ENCODE results near the gene SIRT5.
A peak's percentile ranks its signal among the peaks of the same experiment; 100 is the strongest.

SIRT5 gene

GRCh38 chr6:13559968-13560650 lies 14.3 kb upstream of the SIRT5 start:
- no peak overlapping the region for H3K27ac ChIP-seq (ENCODE audit: insufficient read depth in 1 of 2, low read depth in 1 of 2, low read length in 2 of 2, poor library complexity in 1 of 2, severe bottlenecking in 2 of 2)
- no peak for DNase-seq
- H3K27me3 ChIP-seq (replicated peaks in 2 of 5; ENCODE audit: control insufficient read depth in 4 of 5, insufficient read depth in 5 of 5, low read length in 4 of 5), result no peaks in the 10 kb centered on the region
- no peaks in the 10 kb centered on the region for H3K36me3 ChIP-seq (ENCODE audit: control insufficient read depth in 4 of 4, insufficient read depth in 4 of 4, low read length in 3 of 4)
- H3K4me1 ChIP-seq (ENCODE audit: control extremely low read depth in 1 of 4, control insufficient read depth in 4 of 4, insufficient read depth in 4 of 4, low read length in 3 of 4), result peaks cover 0 to 30% (median 2%) of the 10 kb centered on the region in 4 experiments
- no peak overlapping the region for H3K4me3 ChIP-seq (ENCODE audit: control insufficient read depth in 1 of 7, extremely low read depth in 1 of 7, insufficient read depth in 4 of 7, low read depth in 2 of 7, low read length in 6 of 7)
- no peaks in the 10 kb centered on the region for H3K9me3 ChIP-seq (ENCODE audit: control extremely low read depth in 1 of 5, control insufficient read depth in 4 of 5, insufficient read depth in 2 of 5, low read depth in 1 of 5, low read length in 4 of 5)
- CTCF ChIA-PET, result interaction anchor here (1.3 to 5.4 kb wide), 3 partner anchors 8 to 14 kb away, joined by 3 to 44 read pairs (median 5); partner anchors contain the start of gene SIRT5
- POLR2A ChIA-PET, result no interaction called here
- WGBS (ENCODE audit: insufficient coverage), result 88% methylated on average over 1 of the region's 4 CpGs

GRCh38 chr6:13560651-13561044 lies 13.8 kb upstream of the SIRT5 start:
- H3K27ac ChIP-seq (ENCODE audit: insufficient read depth in 1 of 2, low read depth in 1 of 2, low read length in 2 of 2, poor library complexity in 1 of 2, severe bottlenecking in 2 of 2), result no peak overlapping the region
- peaks cover 0 to 30% (median 2%) of the 10 kb centered on the region in 4 experiments for H3K4me1 ChIP-seq (ENCODE audit: control extremely low read depth in 1 of 4, control insufficient read depth in 4 of 4, insufficient read depth in 4 of 4, low read length in 3 of 4)
- 100% methylated on average over 1 of the region's 2 CpGs for WGBS (ENCODE audit: insufficient coverage)
- H3K9me3 ChIP-seq (ENCODE audit: control extremely low read depth in 1 of 5, control insufficient read depth in 4 of 5, insufficient read depth in 2 of 5, low read depth in 1 of 5, low read length in 4 of 5), result no peaks in the 10 kb centered on the region
- DNase-seq, result no peak
- H3K36me3 ChIP-seq (ENCODE audit: control insufficient read depth in 4 of 4, insufficient read depth in 4 of 4, low read length in 3 of 4), result no peaks in the 10 kb centered on the region
- ChIA-PET CTCF (interaction anchor here (0.8 to 5.4 kb wide), 4 partner anchors 8 to 226 kb away, joined by 3 to 44 read pairs (median 4); partner anchors contain the start of gene SIRT5), POLR2A (no interaction called here)
- H3K27me3 ChIP-seq (replicated peaks in 2 of 5; ENCODE audit: control insufficient read depth in 4 of 5, insufficient read depth in 5 of 5, low read length in 4 of 5), result no peaks in the 10 kb centered on the region
- H3K4me3 ChIP-seq (ENCODE audit: control insufficient read depth in 1 of 7, extremely low read depth in 1 of 7, insufficient read depth in 4 of 7, low read depth in 2 of 7, low read length in 6 of 7), result no peak overlapping the region

DNA sequence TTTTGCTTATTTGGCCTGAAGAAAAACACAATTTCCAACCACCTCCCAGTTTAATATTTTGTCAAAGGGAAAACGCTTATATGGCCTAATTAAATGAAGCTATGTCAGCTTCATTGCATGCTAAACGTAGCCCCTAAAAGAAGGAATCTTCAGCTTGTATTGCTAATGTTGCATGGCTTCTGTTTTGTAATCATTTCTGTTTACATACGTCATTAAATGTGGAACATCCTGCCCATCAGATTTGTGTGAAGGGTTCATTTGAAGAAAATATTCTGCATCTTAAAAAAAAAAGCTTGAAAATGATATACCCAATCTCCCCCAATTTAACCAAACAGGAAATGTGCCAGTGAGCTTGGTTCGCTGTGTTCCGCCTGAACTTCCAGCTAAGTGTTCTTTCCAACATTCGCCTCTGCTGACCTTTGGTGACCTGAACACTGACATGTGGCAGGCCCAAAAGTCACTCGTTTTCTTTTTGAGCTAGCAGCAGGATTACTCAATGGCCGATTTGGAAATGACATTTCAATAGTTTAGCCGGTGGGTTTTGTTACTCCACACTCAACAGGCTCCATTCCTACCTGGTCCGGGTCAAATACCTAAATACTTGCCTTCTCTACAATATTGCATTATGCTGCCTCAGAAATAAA lies 12.7 kb upstream of the SIRT5 start:
- H3K27ac ChIP-seq (ENCODE audit: insufficient read depth in 1 of 2, low read depth in 1 of 2, low read length in 2 of 2, poor library complexity in 1 of 2, severe bottlenecking in 2 of 2), result no peak overlapping the region
- H3K9me3 ChIP-seq (ENCODE audit: control extremely low read depth in 1 of 5, control insufficient read depth in 4 of 5, insufficient read depth in 2 of 5, low read depth in 1 of 5, low read length in 4 of 5), result no peaks in the 10 kb centered on the region
- ChIA-PET CTCF (interaction anchor here (0.7 to 5.4 kb wide), 10 partner anchors 9 to 227 kb away, joined by 3 to 44 read pairs (median 3); partner anchors contain the start of gene SIRT5), POLR2A (no interaction called here)
- H3K4me3 ChIP-seq (ENCODE audit: control insufficient read depth in 1 of 7, extremely low read depth in 1 of 7, insufficient read depth in 4 of 7, low read depth in 2 of 7, low read length in 6 of 7), result no peak overlapping the region
- no peaks in the 10 kb centered on the region for H3K27me3 ChIP-seq (replicated peaks in 2 of 5; ENCODE audit: control insufficient read depth in 4 of 5, insufficient read depth in 5 of 5, low read length in 4 of 5)
- peaks cover 0 to 30% (median 2%) of the 10 kb centered on the region in 4 experiments for H3K4me1 ChIP-seq (ENCODE audit: control extremely low read depth in 1 of 4, control insufficient read depth in 4 of 4, insufficient read depth in 4 of 4, low read length in 3 of 4)
- 39% methylated on average over 7 of the region's 10 CpGs for WGBS (ENCODE audit: insufficient coverage)
- DNase-seq, result peak in 2 of 3 donors; percentile 17 to 31
- H3K36me3 ChIP-seq (ENCODE audit: control insufficient read depth in 4 of 4, insufficient read depth in 4 of 4, low read length in 3 of 4), result no peaks in the 10 kb centered on the region

DNA sequence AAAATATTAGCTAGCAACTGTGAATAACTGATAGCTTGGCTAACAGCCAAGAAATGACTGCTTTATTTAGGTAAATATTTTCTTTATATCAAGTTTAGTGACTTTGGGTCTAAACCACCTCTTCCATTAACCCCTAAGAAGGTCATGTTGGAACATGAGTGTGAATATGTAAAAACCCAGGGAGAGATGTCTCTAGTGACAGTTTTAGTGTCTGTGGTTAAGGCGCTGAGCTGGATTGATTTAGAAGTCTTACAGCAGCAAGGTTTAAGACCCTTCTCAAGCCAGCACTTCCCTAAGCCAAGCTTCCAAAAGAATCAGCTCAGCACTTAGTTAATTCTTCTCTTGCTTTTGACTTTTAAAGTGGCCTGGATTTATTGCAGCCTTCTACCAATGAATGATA lies 11.4 kb upstream of the SIRT5 start:
- ChIA-PET POLR2A (no interaction called here), CTCF (interaction anchor here (1.2 to 5.4 kb wide), 4 partner anchors 11 to 28 kb away, joined by 3 to 44 read pairs (median 4); partner anchors contain the start of gene SIRT5)

GRCh38 chr6:13565921-13566320 lies 8.5 kb upstream of the SIRT5 start:
- no peaks in the 10 kb centered on the region for H3K27me3 ChIP-seq (replicated peaks in 2 of 5; ENCODE audit: control insufficient read depth in 4 of 5, insufficient read depth in 5 of 5, low read length in 4 of 5)
- H3K4me3 ChIP-seq (ENCODE audit: control insufficient read depth in 1 of 7, extremely low read depth in 1 of 7, insufficient read depth in 4 of 7, low read depth in 2 of 7, low read length in 6 of 7), result no peak overlapping the region
- H3K9me3 ChIP-seq (ENCODE audit: control extremely low read depth in 1 of 5, control insufficient read depth in 4 of 5, insufficient read depth in 2 of 5, low read depth in 1 of 5, low read length in 4 of 5), result no peaks in the 10 kb centered on the region
- no peaks in the 10 kb centered on the region for H3K36me3 ChIP-seq (ENCODE audit: control insufficient read depth in 4 of 4, insufficient read depth in 4 of 4, low read length in 3 of 4)
- 100% methylated on average over 1 of the region's 4 CpGs for WGBS (ENCODE audit: insufficient coverage)
- DNase-seq, result no peak
- CTCF ChIA-PET, result no interaction called here
- H3K27ac ChIP-seq (ENCODE audit: insufficient read depth in 1 of 2, low read depth in 1 of 2, low read length in 2 of 2, poor library complexity in 1 of 2, severe bottlenecking in 2 of 2), result no peak overlapping the region
- H3K4me1 ChIP-seq (ENCODE audit: control extremely low read depth in 1 of 4, control insufficient read depth in 4 of 4, insufficient read depth in 4 of 4, low read length in 3 of 4), result peaks cover 0 to 17% (median 2%) of the 10 kb centered on the region in 4 experiments
- POLR2A ChIA-PET, result interaction anchor here (0.5 kb wide), 1 partner anchor 33 kb away, joined by 4 read pairs; no protein-coding TSS in a partner anchor

More for the DNA sequence above, 11.4 kb upstream of the SIRT5 start:
- H3K4me3 ChIP-seq (ENCODE audit: control insufficient read depth in 1 of 7, extremely low read depth in 1 of 7, insufficient read depth in 4 of 7, low read depth in 2 of 7, low read length in 6 of 7), result no peak overlapping the region
- H3K9me3 ChIP-seq (ENCODE audit: control extremely low read depth in 1 of 5, control insufficient read depth in 4 of 5, insufficient read depth in 2 of 5, low read depth in 1 of 5, low read length in 4 of 5), result no peaks in the 10 kb centered on the region
- H3K36me3 ChIP-seq (ENCODE audit: control insufficient read depth in 4 of 4, insufficient read depth in 4 of 4, low read length in 3 of 4), result no peaks in the 10 kb centered on the region
- WGBS (ENCODE audit: insufficient coverage), result no CpG with 5 or more reads among the region's 1 CpG
- peak in 1 of 3 donors; percentile 40 for DNase-seq
- no peaks in the 10 kb centered on the region for H3K27me3 ChIP-seq (replicated peaks in 2 of 5; ENCODE audit: control insufficient read depth in 4 of 5, insufficient read depth in 5 of 5, low read length in 4 of 5)
- peaks cover 0 to 30% (median 2%) of the 10 kb centered on the region in 4 experiments for H3K4me1 ChIP-seq (ENCODE audit: control extremely low read depth in 1 of 4, control insufficient read depth in 4 of 4, insufficient read depth in 4 of 4, low read length in 3 of 4)
- H3K27ac ChIP-seq (ENCODE audit: insufficient read depth in 1 of 2, low read depth in 1 of 2, low read length in 2 of 2, poor library complexity in 1 of 2, severe bottlenecking in 2 of 2), result no peak overlapping the region

GRCh38 chr6:13566500-13566899 lies 7.9 kb upstream of the SIRT5 start:
- no peak for DNase-seq
- peaks cover 0 to 12% (median 2%) of the 10 kb centered on the region in 4 experiments for H3K4me1 ChIP-seq (ENCODE audit: control extremely low read depth in 1 of 4, control insufficient read depth in 4 of 4, insufficient read depth in 4 of 4, low read length in 3 of 4)
- H3K27me3 ChIP-seq (replicated peaks in 2 of 5; ENCODE audit: control insufficient read depth in 4 of 5, insufficient read depth in 5 of 5, low read length in 4 of 5), result no peaks in the 10 kb centered on the region
- H3K9me3 ChIP-seq (ENCODE audit: control extremely low read depth in 1 of 5, control insufficient read depth in 4 of 5, insufficient read depth in 2 of 5, low read depth in 1 of 5, low read length in 4 of 5), result no peaks in the 10 kb centered on the region
- ChIA-PET CTCF (no interaction called here), POLR2A (interaction anchor here (0.5 kb wide), 1 partner anchor 32 kb away, joined by 4 read pairs; no protein-coding TSS in a partner anchor)
- H3K27ac ChIP-seq (ENCODE audit: insufficient read depth in 1 of 2, low read depth in 1 of 2, low read length in 2 of 2, poor library complexity in 1 of 2, severe bottlenecking in 2 of 2), result no peak overlapping the region
- 100% methylated on average over 3 of the region's 3 CpGs for WGBS (ENCODE audit: insufficient coverage)
- H3K4me3 ChIP-seq (ENCODE audit: control insufficient read depth in 1 of 7, extremely low read depth in 1 of 7, insufficient read depth in 4 of 7, low read depth in 2 of 7, low read length in 6 of 7), result no peak overlapping the region
- no peaks in the 10 kb centered on the region for H3K36me3 ChIP-seq (ENCODE audit: control insufficient read depth in 4 of 4, insufficient read depth in 4 of 4, low read length in 3 of 4)

DNA sequence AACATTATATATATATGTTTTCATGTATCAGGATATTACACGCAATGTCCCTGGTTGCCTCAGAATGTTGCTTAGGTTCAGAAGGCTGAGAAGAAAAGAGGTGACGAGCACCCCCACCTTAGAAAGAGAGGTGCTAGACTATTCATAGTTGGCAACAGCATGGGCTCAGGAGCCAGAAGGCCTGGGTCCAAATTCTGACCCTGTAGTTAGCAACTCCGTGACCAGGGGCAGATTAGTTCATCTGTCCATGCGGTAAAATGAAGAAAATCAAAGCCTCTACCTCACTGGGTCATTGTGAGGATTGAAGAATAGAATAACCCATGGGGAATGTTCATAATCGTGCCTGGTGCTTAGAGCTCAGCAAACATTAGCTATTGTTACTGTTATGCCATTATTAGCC lies 5.4 kb upstream of the SIRT5 start:
- CTCF ChIA-PET, result interaction anchor here (0.9 to 1.5 kb wide), 2 partner anchors 21 to 42 kb away, joined by 3 to 4 read pairs; no protein-coding TSS in a partner anchor
- WGBS (ENCODE audit: insufficient coverage), result 91% methylated on average over 3 of the region's 5 CpGs
- Histone ChIP-seq H3K9me3 (ENCODE audit: control extremely low read depth in 1 of 5, control insufficient read depth in 4 of 5, insufficient read depth in 2 of 5, low read depth in 1 of 5, low read length in 4 of 5) (no peaks in the 10 kb centered on the region), H3K27ac (ENCODE audit: insufficient read depth in 1 of 2, low read depth in 1 of 2, low read length in 2 of 2, poor library complexity in 1 of 2, severe bottlenecking in 2 of 2) (no peak overlapping the region), H3K4me3 (ENCODE audit: control insufficient read depth in 1 of 7, extremely low read depth in 1 of 7, insufficient read depth in 4 of 7, low read depth in 2 of 7, low read length in 6 of 7) (no peak overlapping the region), H3K4me1 (ENCODE audit: control extremely low read depth in 1 of 4, control insufficient read depth in 4 of 4, insufficient read depth in 4 of 4, low read length in 3 of 4) (peaks cover 6 to 9% (median 7%) of the 10 kb centered on the region in 4 experiments), H3K36me3 (ENCODE audit: control insufficient read depth in 4 of 4, insufficient read depth in 4 of 4, low read length in 3 of 4) (peaks cover 0 to 5% (median 0%) of the 10 kb centered on the region in 4 experiments), H3K27me3 (replicated peaks in 2 of 5; ENCODE audit: control insufficient read depth in 4 of 5, insufficient read depth in 5 of 5, low read length in 4 of 5) (no peaks in the 10 kb centered on the region)
- POLR2A ChIA-PET, result no interaction called here
- DNase-seq, result no peak
